CD4-positive, alpha-beta T cell treated with Interleukin-12 subunit alpha and Interleukin-12 subunit beta, for 1 hour (primary cell): ENCODE measurements around the gene TRIM27.
"Not testable (repeated sequence)": the region's sequence is repeated elsewhere in the genome, so short reads cannot be mapped to it uniquely, and the experiment has no call there.

Source experiments
- DNase-seq: peaks from one replicate; pipeline ENCODE4 v3.0.0-alpha.2; 2020

TRIM27 gene

GRCh38 chr6:28862077-28862476, 61.7 kb downstream of the TRIM27 start:
- DNase-seq, result no peak

- no peak for DNase-seq
Observed at GRCh38 chr6:28861339-28861738, 62.4 kb downstream of the TRIM27 start.

GRCh38 chr6:28860581-28860980, 63.2 kb downstream of the TRIM27 start:
- no peak for DNase-seq

- no peak for DNase-seq
Observed at GRCh38 chr6:28858963-28859362, 64.8 kb downstream of the TRIM27 start.

- DNase-seq, result no peak
Observed at GRCh38 chr6:28856620-28857005, 67.2 kb downstream of the TRIM27 start.

GRCh38 chr6:28854405-28854804, 69.4 kb downstream of the TRIM27 start:
- DNase-seq, result not testable (repeated sequence)
